ENCODE measurements around the gene LNPK.

The LNPK gene

DNA sequence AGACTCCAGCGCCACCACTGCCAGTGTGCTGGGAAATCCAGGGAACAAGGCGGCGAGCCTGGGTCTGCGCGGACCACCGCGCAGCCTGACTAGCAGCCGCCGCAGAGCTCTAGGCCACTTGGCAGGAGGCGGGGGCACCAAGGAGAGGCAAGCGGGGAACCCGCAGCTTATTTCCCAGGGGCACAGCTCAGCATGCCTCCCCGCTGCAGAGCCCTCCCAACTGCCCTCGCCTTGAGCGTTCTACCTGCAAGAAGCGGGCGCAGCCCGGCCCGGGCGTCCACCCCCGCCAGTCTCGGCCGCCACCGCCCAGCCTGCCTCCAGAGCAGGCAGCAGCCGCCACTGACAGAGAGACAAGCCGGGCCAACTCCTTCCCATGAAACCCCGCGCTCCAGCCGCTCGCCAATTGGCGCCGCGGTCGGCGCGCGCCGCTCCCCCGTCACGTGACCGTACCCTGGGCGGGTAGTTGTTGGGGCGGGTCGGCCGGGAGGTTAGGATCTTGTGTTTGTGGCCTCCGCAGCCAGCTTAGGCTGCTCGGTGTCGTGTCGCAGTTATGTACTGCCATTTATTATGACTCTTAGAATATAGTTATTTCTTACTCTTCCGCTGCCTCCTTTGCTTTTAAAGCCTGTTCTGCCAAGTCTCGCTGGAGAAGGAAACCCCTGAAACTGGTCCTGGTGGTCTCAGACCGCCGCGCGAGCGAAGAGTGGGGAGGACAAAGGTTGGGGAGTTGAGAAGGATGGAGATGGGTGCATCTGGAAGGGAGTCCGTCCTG lies at the start of gene LNPK:
TSS of gene LNPK (minus strand) at position 352 of the 772 bp plus-strand sequence. CDS start 6,683 bp downstream, outside the sequence.
- H3K4me3 ChIP-seq (ENCODE audit: low read depth, low read length), result peak within 1 kb of the TSS; percentile 97
- TF ChIP-seq, protein P1, sequence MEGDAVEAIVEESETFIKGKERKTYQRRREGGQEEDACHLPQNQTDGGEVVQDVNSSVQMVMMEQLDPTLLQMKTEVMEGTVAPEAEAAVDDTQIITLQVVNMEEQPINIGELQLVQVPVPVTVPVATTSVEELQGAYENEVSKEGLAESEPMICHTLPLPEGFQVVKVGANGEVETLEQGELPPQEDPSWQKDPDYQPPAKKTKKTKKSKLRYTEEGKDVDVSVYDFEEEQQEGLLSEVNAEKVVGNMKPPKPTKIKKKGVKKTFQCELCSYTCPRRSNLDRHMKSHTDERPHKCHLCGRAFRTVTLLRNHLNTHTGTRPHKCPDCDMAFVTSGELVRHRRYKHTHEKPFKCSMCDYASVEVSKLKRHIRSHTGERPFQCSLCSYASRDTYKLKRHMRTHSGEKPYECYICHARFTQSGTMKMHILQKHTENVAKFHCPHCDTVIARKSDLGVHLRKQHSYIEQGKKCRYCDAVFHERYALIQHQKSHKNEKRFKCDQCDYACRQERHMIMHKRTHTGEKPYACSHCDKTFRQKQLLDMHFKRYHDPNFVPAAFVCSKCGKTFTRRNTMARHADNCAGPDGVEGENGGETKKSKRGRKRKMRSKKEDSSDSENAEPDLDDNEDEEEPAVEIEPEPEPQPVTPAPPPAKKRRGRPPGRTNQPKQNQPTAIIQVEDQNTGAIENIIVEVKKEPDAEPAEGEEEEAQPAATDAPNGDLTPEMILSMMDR (IDR thresholded peaks at IDR 0.05; ENCODE audit: insufficient read depth, low read depth, low read length, missing control alignments), result no peak
- DNase-seq (ENCODE audit: low read depth), result peak; percentile 91

DNA sequence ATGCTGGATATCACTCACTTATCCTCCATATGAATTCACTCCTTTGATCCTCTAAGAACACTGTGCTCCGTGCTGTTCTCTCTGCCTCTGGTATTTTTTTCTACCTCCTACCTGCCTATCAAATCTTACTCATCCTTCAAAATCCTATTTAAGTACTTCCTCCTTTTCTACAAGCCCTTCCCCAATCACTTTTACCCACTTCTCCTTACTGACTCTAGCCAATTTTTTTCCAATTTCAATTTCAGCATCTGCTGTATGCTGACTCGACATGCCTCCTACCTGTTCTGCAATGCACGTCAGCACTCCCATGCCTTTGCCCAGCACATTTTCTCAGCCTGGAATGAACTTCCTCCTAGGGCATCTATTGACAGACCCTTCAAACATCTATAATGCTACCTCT lies 37.3 kb upstream of the LNPK start:
- H3K4me3 ChIP-seq (ENCODE audit: low read depth, low read length), result no peak overlapping the region
- TF ChIP-seq, protein P1 (IDR thresholded peaks at IDR 0.05; ENCODE audit: insufficient read depth, low read depth, low read length, missing control alignments), result no peak
- no peak for DNase-seq (ENCODE audit: low read depth)

DNA sequence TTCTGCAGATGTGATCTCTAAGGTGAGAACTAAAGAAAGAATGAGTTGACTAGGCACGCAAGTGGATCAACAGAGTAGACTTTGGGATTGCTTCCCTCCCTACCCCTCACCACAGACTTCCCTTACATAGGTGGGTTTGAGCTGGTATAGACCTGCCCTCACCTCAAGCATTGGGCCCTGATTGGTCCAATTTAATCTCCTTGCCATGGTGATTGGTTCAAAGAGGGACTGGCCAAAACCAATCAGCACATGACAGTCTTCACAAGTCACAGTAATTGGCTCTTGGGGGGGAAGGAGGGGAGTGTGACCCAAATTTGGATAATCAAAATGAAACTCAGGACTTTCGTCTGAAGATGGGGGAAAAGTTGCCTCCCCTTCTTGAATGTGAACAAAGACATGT lies 36.6 kb upstream of the LNPK start:
- no peak for DNase-seq (ENCODE audit: low read depth)
- no peak overlapping the region for H3K4me3 ChIP-seq (ENCODE audit: low read depth, low read length)
- TF ChIP-seq, protein P1 (IDR thresholded peaks at IDR 0.05; ENCODE audit: insufficient read depth, low read depth, low read length, missing control alignments), result no peak

- no peak for DNase-seq (ENCODE audit: low read depth)
- TF ChIP-seq, protein P1 (IDR thresholded peaks at IDR 0.05; ENCODE audit: insufficient read depth, low read depth, low read length, missing control alignments), result no peak
- no peak overlapping the region for H3K4me3 ChIP-seq (ENCODE audit: low read depth, low read length)
Measured at GRCh38 chr2:176035013-176035691, 33.1 kb upstream of the LNPK start.

DNA sequence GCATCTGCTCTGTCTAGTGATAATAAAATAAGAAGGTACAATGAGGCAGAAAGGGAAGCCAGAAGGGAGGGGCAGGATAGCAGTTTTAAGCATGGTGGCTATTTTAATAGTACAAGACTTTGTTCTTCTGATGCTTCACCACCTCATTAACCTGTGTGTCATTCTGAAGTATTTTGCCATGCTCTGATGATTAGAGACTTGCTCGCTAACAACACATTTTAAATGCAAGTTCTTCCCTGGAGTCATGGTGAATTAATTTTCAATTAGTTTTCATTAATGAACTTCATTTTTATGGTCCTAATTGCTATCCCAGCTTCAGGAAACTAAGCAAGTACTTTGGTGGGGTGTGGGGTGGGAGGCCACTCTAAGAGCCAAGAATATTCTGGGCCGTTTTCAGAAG lies 25.7 kb upstream of the LNPK start:
- no peak for DNase-seq (ENCODE audit: low read depth)
- H3K4me3 ChIP-seq (ENCODE audit: low read depth, low read length), result no peak overlapping the region
- TF ChIP-seq, protein P1 (IDR thresholded peaks at IDR 0.05; ENCODE audit: insufficient read depth, low read depth, low read length, missing control alignments), result no peak

DNA sequence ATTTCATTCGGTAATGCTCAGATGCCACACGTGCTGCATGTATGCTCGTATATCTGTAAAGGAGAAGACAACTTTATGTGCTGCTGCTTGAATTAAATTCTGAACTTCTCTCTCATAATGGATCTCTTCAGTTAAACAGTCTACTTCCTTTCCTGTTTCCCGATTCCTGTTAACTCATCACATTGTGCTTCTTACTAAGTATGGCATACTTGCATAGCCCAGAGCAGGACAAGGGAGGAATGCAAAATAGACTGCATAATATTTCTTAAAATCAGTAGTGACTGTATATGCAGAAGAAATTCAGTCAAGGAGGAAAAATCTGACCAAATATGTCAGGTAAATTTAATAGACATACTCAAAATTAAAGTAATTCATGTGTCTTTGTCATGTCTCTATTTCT lies 23.9 kb upstream of the LNPK start:
- no peak for DNase-seq (ENCODE audit: low read depth)
- H3K4me3 ChIP-seq (ENCODE audit: low read depth, low read length), result no peak overlapping the region
- TF ChIP-seq, protein P1 (IDR thresholded peaks at IDR 0.05; ENCODE audit: insufficient read depth, low read depth, low read length, missing control alignments), result no peak
